ENCODE data around the gene GPHN.

DNA sequence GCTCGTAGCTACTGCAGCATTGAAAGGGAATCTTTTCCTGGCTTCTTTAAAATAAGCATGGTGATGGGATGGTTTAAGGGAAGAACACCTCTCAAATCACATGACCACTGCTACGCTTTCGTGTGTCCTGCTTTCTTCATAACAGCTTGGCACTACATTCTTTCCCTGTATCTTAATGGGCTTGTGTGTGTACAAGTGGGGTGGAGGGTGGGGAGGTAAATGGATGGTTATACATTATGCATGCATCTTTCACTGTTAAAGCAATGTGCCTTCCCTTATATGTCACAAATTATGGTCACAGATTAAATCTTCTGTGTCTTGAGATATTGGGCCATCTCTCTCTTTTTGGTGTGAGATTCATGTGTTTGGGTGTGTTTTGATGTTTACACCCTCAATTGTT, 511.8 kb downstream of the GPHN start:
- TF ChIP-seq EP300 (IDR thresholded peaks at IDR 0.05; ENCODE audit: borderline replicate concordance in 1 of 2, low read depth in 1 of 2, low read length in 1 of 2) (no peak), CHD2 (IDR thresholded peaks at IDR 0.05; ENCODE audit: low read length, partially characterized antibody) (no peak), FOSL2 (IDR thresholded peaks at IDR 0.05; ENCODE audit: borderline replicate concordance, low read depth) (no peak)
- TF ChIP-seq, protein P1, sequence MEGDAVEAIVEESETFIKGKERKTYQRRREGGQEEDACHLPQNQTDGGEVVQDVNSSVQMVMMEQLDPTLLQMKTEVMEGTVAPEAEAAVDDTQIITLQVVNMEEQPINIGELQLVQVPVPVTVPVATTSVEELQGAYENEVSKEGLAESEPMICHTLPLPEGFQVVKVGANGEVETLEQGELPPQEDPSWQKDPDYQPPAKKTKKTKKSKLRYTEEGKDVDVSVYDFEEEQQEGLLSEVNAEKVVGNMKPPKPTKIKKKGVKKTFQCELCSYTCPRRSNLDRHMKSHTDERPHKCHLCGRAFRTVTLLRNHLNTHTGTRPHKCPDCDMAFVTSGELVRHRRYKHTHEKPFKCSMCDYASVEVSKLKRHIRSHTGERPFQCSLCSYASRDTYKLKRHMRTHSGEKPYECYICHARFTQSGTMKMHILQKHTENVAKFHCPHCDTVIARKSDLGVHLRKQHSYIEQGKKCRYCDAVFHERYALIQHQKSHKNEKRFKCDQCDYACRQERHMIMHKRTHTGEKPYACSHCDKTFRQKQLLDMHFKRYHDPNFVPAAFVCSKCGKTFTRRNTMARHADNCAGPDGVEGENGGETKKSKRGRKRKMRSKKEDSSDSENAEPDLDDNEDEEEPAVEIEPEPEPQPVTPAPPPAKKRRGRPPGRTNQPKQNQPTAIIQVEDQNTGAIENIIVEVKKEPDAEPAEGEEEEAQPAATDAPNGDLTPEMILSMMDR (IDR thresholded peaks at IDR 0.05), result no peak

Data from SK-N-SH (cell line).